C1 segment of cervical spinal cord (tissue), 14 donors: ENCODE measurements around the gene CLRN3.

ENCODE experiments used
- DNase-seq, 14 donors: peaks; one replicate each; lab custom pipeline; 2025; lab: John Stamatoyannopoulos, UW

CLRN3 gene

GRCh38 chr10:127874671-127875448, 17.9 kb downstream of the CLRN3 start:
- DNase-seq = no peak

- no peak for DNase-seq
Observed at GRCh38 chr10:127873901-127874470, 18.8 kb downstream of the CLRN3 start.

GRCh38 chr10:127872871-127873600, 19.7 kb downstream of the CLRN3 start:
- DNase-seq = peak in 1 of 14 donors; percentile 15

- DNase-seq = no peak
Observed at GRCh38 chr10:127872011-127872761, 20.6 kb downstream of the CLRN3 start.

GRCh38 chr10:127871631-127872010, 21.1 kb downstream of the CLRN3 start:
- DNase-seq = no peak

- no peak for DNase-seq
Observed at GRCh38 chr10:127869329-127869728, 23.4 kb downstream of the CLRN3 start.

GRCh38 chr10:127867805-127868204, 24.9 kb downstream of the CLRN3 start:
- no peak for DNase-seq

GRCh38 chr10:127866276-127867013, 26.3 kb downstream of the CLRN3 start:
- DNase-seq = no peak

- DNase-seq = no peak
Observed at GRCh38 chr10:127863231-127863825, 29.4 kb downstream of the CLRN3 start.

GRCh38 chr10:127860592-127860991, 32.1 kb downstream of the CLRN3 start:
- DNase-seq = no peak

GRCh38 chr10:127855976-127856375, 36.8 kb downstream of the CLRN3 start:
- DNase-seq = no peak

- DNase-seq = no peak
Observed at GRCh38 chr10:127855591-127855881, 37.2 kb downstream of the CLRN3 start.

- DNase-seq = peak in 1 of 14 donors; percentile 7
Observed at GRCh38 chr10:127854769-127855590, 37.8 kb downstream of the CLRN3 start.

- DNase-seq = peak in 11 of 14 donors; percentile 6 to 65 (median 44)
Observed at GRCh38 chr10:127853868-127854768, 38.6 kb downstream of the CLRN3 start.

GRCh38 chr10:127852456-127852855, 40.3 kb downstream of the CLRN3 start:
- DNase-seq = no peak

GRCh38 chr10:127851661-127852194, 41.0 kb downstream of the CLRN3 start:
- no peak for DNase-seq

GRCh38 chr10:127850944-127851343, 41.8 kb downstream of the CLRN3 start:
- no peak for DNase-seq

GRCh38 chr10:127849921-127850320, 42.8 kb downstream of the CLRN3 start:
- DNase-seq = no peak

- no peak for DNase-seq
Observed at GRCh38 chr10:127849224-127849623, 43.5 kb downstream of the CLRN3 start.
